A673 (cell line): Measurements from ENCODE around the gene DENND6B. TPM values are rescaled to one million over a fixed set of nuclear protein-coding genes. Genes with fewer than 3 reads are reported as not detected.
"Not testable (repeated sequence)": the region's sequence is repeated elsewhere in the genome, so short reads cannot be mapped to it uniquely, and the experiment has no call there.

Experiments
- BruUV-seq: library from RNA; stranded (reverse); fragments of 400-500 nt; replicated peaks from 2 replicates; lab custom pipeline; 2021; lab: Mats Ljungman, UMichigan
- CTCF ChIA-PET: fragments of 300-600 bp; sonication (Branson Sonifier 250); formaldehyde crosslinking; loops from one replicate; lab custom pipeline; 2022; ENCODE audit warnings: antibody characterized with exemption; lab: Charles Lee
- POLR2A ChIA-PET: fragments of 300-600 bp; sonication (Branson Sonifier 250); formaldehyde crosslinking; loops from one replicate; lab custom pipeline; 2022; ENCODE audit warnings: antibody characterized with exemption; ENCODE audit not compliant: low non-redundant PET; lab: Charles Lee
- DNase-seq: peaks from one replicate; pipeline ENCODE4 v3.0.0-alpha.2; 2015; ENCODE audit warnings: low spot score
- H3K27ac ChIP-seq: fragments of 200-600 bp; sonication (generic); 2 replicates; pipeline ENCODE4 v1.5.1; 2016; ENCODE audit warnings: mixed run types, low read depth, mild to moderate bottlenecking, mixed read lengths, antibody characterized with exemption, low read length; ENCODE audit not compliant: poor library complexity, severe bottlenecking
- H3K27me3 ChIP-seq: fragments of 200-600 bp; sonication (generic); replicated peaks from 2 replicates; pipeline ENCODE4 v1.6.1; 2017; ENCODE audit warnings: mixed run types, low read depth, mild to moderate bottlenecking, mixed read lengths, antibody characterized with exemption, low read length; ENCODE audit not compliant: insufficient read depth, poor library complexity
- H3K36me3 ChIP-seq: fragments of 200-600 bp; sonication (generic); 2 replicates; pipeline ENCODE4 v1.6.1; 2016; ENCODE audit warnings: mixed run types, mild to moderate bottlenecking, mixed read lengths, antibody characterized with exemption, low read length; ENCODE audit not compliant: insufficient read depth, poor library complexity, severe bottlenecking
- H3K4me1 ChIP-seq: fragments of 200-600 bp; sonication (generic); 2 replicates; pipeline ENCODE4 v1.6.1; 2017; ENCODE audit warnings: mixed run types, mild to moderate bottlenecking, mixed read lengths, antibody characterized with exemption, low read length; ENCODE audit not compliant: insufficient read depth, poor library complexity, severe bottlenecking
- H3K4me3 ChIP-seq: fragments of 200-600 bp; sonication (generic); 2 replicates; pipeline ENCODE4 v1.5.1; 2016; ENCODE audit warnings: low read depth, mixed run types, mild to moderate bottlenecking, mixed read lengths, low read length; ENCODE audit not compliant: poor library complexity, severe bottlenecking
- H3K9me3 ChIP-seq: fragments of 200-600 bp; sonication (generic); 2 replicates; pipeline ENCODE4 v1.6.1; 2016; ENCODE audit warnings: mixed run types, low read depth, mild to moderate bottlenecking, mixed read lengths, antibody characterized with exemption, low read length; ENCODE audit not compliant: poor library complexity, severe bottlenecking
- CTCF ChIP-seq: fragments of 300-800, 200-600 bp; sonication (generic); conservative IDR thresholded peaks from 2 replicates; pipeline ENCODE4 v1.5.1; 2017; ENCODE audit warnings: low read depth, mild to moderate bottlenecking, antibody characterized with exemption, low read length, moderate library complexity, mixed read lengths
- EZH2 ChIP-seq: fragments of 200-600 bp; sonication (generic); IDR thresholded peaks from 2 replicates; pipeline ENCODE4 v1.6.1; 2017; ENCODE audit warnings: borderline replicate concordance, low read depth, mild to moderate bottlenecking, mixed read lengths, antibody characterized with exemption, low read length; ENCODE audit not compliant: poor library complexity, severe bottlenecking
- intact Hi-C: fragments of 100-400 bp; cut with micrococcal nuclease; formaldehyde crosslinking; loops from one replicate; pipeline ENCODE4 v1.10.0; 2022; ENCODE audit not compliant: unreplicated experiment
- total RNA-seq: library from RNA; stranded (reverse); gene quantifications from 2 replicates; pipeline ENCODE4 v1.2.3, GENCODE V29; 2021

Gene DENND6B
- total RNA-seq, 1 experiment from 2014 or later: 5.3 TPM

- no peaks in the 10 kb centered on the region for H3K9me3 ChIP-seq
- CTCF ChIA-PET: no interaction called here
- TF ChIP-seq CTCF: no peak
- H3K27me3 ChIP-seq: no peaks in the 10 kb centered on the region
- no TSS peak for BruUV-seq
- DNase-seq: no peak
- intact Hi-C loops: no loop called here
- H3K27ac ChIP-seq: no peak overlapping the region
- POLR2A ChIA-PET: no interaction called here
- H3K4me3 ChIP-seq: no peak overlapping the region
- no peaks in the 10 kb centered on the region for H3K36me3 ChIP-seq
- peaks cover 3% of the 10 kb centered on the region for H3K4me1 ChIP-seq
These were observed 11.3 kb upstream of the DENND6B start for GRCh38 chr22:50338042-50338573.

- Histone ChIP-seq H3K36me3 (no peaks in the 10 kb centered on the region), H3K4me3 (no peak overlapping the region), H3K27me3 (no peaks in the 10 kb centered on the region), H3K9me3 (no peaks in the 10 kb centered on the region), H3K4me1 (peaks cover 3% of the 10 kb centered on the region), H3K27ac (no peak overlapping the region)
- DNase-seq: no peak
- intact Hi-C loops: no loop called here
- CTCF ChIA-PET: no interaction called here
- POLR2A ChIA-PET: no interaction called here
- BruUV-seq: no TSS peak
- TF ChIP-seq EZH2 (no peak), CTCF (no peak)
These were observed 10.6 kb upstream of the DENND6B start for GRCh38 chr22:50337262-50338041.

- POLR2A ChIA-PET, H3K27ac ChIP-seq, CTCF ChIA-PET, intact Hi-C loops, H3K36me3 ChIP-seq, H3K4me3 ChIP-seq, DNase-seq, H3K4me1 ChIP-seq, H3K27me3 ChIP-seq, BruUV-seq, H3K9me3 ChIP-seq: not testable (repeated sequence)
These were observed 7.6 kb upstream of the DENND6B start for GRCh38 chr22:50334433-50334832.

GRCh38 chr22:50329236-50329635 lies 2.4 kb upstream of the DENND6B start:
- intact Hi-C loops: no loop called here
- TF ChIP-seq CTCF: no peak
- no peak for TF ChIP-seq EZH2
- Histone ChIP-seq H3K27me3 (no peaks in the 10 kb centered on the region), H3K27ac (no peak overlapping the region), H3K4me3 (no peak overlapping the region), H3K4me1 (peaks cover 10% of the 10 kb centered on the region), H3K9me3 (no peaks in the 10 kb centered on the region), H3K36me3 (no peaks in the 10 kb centered on the region)
- BruUV-seq: no TSS peak
- CTCF ChIA-PET: no interaction called here
- no peak for DNase-seq
- POLR2A ChIA-PET: no interaction called here
